RPMI8226 (cell line): ENCODE results near the gene OGFOD1.
A peak's percentile ranks its signal among the peaks of the same experiment; 100 is the strongest.

ENCODE experiments used
- DNase-seq: peaks from one replicate; pipeline ENCODE4 v3.0.0-alpha.2; 2015

OGFOD1 gene

DNA sequence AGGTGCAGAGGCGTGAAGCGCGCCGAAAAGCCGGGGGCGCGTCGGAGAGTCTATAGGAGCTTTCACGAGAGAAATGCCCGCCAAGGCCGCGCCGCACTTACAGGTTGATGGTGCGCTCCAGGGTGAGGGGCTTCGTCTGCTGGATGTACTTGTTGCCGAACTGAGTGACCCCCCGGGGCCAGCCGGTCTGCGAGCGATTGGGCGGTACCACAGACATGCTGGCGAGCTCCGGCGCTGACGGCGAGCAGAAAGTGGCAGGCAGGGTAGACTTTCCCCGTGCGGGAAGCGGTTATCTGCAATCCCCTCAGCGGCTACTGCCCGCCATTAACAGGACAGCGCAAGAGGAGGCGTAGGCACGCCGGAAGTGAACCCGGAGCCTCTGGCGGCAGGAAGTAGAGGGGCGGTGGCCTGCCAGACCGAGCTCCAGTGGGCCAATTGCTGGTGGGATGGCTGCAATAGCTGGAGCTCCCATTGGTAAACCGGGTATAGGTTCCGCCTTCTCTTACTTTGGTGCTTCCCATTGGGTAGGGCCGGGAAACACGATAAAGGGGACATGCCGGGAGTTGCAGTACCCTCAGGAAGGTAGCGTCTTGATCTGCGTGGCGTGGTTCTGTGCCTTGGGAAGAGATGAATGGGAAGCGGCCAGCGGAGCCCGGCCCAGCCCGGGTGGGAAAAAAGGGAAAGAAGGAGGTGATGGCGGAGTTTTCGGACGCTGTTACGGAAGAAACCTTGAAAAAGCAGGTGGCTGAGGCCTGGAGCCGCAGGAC lies at the start of gene OGFOD1, which contains the start of gene NUDT21:
Gene OGFOD1 (plus strand): TSS at position 569 of the 767 bp plus-strand sequence. CDS start 59 bp downstream, at position 628.
Gene NUDT21 (minus strand): TSS at position 347 of the 767 bp plus-strand sequence. CDS start 130 bp downstream, at position 217.
- peak; percentile 98 for DNase-seq

DNA sequence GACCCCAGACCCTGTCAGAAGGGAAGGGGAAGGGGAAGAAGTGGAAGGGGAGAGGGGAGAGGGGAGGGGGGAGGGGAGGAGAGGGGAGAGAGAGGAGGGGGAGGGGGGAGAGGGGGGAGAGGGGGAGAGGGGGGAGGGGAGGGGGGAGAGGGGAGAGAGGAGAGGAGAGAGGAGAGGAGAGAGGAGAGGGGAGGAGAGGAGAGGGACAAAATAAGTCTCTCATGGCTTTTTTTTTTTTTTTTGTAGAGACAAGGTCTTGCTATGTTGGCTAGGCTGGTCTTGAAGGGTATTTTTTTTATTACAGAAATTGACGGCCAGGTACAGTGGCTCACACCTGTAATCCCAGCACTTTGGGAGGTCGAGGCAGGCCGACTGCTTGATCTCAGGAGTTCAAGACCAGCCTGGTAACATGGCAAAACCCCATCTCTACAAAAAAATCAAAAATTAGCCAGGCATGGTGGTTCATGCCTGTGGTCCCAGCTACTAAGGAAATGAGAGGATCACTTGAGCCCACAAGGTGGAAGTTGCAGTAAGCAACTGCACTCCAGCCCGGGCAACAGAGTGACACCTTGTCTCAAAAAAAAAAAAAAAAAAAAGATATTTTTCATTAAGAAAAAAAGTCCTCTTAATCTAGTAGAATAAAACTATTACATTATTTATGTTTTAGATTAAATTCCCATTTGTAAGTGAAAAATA lies 45.2 kb upstream of the OGFOD1 start:
- DNase-seq: no peak

DNA sequence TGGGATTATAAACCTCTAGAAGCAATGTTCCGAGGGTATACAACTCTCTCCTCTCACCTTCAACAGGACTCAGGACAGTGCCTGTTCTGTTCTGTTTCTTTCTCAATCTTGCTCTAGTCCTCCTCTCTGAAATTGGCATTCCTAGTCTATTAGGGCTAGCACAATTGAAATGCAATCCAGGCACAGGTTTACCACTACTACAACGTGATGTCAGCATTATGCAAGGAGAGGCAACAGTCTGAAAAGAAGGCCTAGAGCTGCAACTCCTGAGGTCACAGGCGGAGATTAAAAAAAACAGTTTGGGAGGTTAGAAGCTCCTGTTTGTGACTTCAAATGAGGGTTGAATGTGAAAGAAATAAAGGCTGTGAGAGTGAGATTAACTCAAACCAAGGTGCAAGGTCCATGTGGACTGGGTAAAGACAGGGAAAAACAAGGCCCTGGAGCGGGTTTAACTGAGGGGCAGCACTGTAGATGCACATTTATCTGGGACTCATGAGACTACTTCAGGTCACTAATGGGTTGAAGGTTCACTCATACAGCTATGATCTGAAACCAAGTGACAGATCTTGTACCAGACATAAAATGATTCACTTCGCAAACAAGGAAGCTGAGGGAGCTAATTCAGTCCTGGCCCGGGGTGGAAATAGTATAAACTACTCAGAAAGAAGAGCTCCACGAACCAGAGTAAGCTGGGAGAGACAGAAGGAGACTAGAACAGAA lies 42.8 kb upstream of the OGFOD1 start:
- no peak for DNase-seq

DNA sequence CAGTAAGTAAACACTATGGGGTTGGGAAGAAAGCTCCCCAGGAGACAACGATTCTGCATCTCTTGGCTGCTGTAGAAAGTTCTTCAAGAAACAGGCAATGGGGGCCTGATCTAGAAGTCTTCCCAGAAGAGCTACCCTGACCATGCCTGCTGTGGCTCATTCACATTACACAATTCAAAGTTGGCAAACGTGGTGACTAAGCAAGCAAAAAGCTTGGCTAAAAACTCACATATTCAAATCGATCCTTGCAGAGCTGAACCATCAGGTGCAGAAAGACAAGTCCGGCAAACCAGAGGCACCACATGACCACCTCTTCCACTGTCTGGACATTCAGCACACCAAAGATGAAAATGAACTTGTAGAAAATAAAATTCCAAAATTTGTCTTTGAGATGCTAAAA lies 42.2 kb upstream of the OGFOD1 start:
- no peak for DNase-seq

DNA sequence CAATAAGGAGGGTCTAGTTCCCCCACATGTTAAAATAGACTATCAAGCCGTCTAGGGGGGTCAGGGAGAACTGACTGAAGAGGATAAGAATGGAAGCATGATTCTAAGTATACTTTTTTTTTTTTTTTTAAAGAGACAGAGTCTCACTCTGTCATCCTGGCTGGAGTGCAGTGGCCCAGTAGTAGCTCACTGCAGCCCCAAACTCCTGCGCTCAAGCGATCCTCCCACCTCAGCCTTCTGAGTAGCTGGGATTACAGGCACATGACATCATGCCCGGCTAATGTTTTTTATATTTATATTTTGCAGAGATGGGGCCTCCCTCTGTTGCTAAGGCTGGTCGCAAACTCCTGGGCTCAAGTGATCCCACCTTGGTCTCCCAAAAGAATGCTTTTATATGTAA lies 40.2 kb upstream of the OGFOD1 start:
- no peak for DNase-seq

DNA sequence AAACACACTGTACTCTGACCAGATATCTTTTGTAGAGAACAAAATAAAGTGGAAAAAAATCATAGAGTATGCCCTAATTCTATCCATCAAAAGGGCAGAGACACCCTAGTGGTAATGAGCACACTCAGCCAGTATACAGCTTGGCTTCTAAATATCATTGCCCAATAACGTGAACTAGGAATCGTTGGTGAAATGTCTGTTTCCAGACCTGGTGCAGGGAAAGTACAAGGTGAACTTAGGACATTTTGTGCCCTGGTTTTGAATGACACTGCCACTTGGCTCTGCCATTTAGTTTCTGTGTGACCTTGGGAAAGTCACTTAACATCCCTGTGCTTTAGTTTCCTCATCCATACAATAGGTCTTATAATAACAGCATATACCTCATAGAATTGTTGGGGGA lies 39.7 kb upstream of the OGFOD1 start:
- DNase-seq: no peak

DNA sequence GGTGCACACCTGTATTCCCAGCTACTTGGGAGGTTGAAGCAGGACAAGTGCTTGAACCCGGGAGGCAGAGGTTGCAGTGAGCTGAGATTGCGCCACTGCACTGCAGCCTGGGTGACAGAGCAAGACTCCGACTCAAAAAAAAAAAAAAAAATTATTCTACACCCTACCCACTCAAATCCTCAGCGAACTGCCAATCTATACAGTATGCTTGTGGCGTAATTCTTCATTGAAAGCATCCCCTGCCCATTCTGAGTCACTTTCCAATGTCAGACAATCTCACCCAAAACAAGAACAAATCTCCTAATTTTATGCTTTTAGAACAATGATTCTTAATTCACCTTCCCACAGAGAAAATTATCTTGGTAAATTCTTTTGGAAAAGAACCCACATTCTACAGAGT lies 38.0 kb upstream of the OGFOD1 start:
- no peak for DNase-seq

DNA sequence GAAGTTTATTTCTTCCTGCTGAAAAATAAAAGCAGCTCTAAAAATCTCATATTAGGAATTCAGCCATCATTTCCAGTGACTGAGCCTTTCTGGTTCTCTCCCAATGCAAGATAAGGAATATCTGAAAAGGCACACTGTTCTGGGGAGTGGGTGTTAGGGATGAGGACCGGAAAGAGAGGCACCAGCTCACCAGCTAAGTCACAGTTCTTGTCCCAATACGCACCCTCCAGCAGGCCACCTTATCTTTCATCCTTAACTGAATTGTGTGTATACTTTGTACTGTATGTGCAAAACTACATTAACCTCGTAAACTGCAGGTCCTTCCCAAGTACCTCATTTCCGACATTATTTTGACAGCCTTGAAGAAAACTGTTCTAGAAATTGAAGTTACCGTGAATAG lies 37.0 kb upstream of the OGFOD1 start:
- no peak for DNase-seq

DNA sequence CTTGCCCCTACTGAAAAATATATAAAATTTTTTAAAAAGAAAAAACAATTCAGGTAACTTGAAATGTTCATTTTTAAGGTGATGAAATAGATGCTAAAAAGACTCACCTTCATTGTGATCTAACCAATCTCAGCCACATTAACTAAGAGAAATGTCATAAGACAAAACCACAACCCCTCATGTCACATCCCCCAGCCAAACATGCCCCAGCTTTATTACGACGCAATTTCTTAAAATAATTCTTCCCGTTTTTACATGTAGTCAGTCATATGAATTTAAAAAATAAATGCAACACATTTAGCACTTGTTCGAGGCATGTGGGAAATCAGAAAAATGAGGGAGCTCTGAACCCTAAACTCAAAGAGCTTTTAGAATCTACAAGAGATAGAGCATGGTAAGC lies 35.5 kb upstream of the OGFOD1 start:
- no peak for DNase-seq

DNA sequence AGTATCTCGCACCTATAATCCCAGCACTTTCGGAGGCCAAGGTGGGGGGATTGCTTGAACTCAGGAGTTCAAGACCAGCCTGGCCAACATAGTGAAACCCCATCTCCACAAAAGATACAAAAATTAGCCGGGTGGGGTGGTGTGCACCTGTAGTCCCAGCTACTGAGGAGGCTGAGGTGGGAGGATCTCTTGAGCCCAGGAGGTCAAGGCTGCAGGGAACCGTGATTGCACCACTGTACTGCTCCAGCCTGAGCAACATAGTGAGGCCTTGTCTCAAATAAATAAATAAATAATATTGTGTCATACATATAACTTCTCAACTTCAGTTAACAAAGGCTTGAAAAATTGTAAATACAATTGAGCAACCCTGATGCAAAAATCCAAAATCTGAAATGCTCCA lies 34.2 kb upstream of the OGFOD1 start:
- DNase-seq: no peak

DNA sequence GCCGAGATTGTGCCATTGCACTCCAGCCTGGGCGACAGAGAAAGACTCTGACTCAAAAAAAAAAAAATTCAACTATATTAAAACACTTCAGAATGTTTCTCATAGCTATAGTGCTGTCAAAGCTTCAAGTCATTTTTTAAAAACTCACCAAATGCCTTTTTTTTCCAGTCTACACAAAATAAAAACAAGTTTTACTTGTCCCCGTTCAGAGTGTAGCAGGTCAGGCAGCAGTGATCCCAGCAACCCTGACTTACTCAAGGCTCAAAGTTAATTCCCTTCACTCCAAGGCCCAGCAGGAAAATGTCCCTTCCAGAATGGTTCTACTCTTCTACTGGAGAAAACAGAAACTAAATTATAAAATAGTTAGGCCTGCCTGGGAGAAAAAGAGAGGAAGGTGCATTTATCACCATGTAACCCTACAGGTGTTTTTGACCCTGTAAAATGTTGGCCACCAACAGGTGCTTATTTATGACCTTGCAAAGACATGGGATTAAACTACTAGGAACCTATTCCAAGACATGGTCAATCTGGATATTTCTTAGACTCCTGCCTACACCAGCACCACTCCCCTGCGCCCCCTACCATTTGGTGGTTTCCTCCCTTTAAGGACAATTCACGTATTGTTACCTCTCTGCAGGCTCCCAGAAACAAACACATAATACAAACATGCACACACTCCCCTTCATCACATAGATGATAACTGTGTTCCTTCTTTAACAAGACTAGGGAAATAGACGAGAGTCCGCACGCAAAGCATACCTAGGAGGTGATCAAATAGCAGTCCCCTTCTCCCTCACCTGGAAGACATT lies 31.4 kb upstream of the OGFOD1 start:
- no peak for DNase-seq

DNA sequence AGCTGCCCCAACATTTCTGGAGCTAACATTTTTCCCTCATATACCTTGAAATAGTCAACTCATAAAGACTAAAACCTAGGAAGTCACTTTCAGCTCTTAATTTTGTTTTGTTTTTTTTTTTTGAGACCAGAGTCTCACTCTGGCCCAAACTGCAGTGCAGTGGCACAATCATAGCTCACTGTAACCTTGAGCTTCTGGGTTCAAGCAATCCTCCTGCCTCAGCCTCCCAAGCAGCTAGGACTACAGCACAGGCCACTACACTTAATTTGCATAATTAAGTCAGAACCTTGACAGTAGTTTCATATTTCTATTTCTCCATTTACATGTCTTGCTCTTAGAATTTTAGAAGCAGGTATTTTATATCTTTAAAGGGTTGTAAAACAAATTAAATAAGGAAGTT lies 30.7 kb upstream of the OGFOD1 start:
- no peak for DNase-seq

DNA sequence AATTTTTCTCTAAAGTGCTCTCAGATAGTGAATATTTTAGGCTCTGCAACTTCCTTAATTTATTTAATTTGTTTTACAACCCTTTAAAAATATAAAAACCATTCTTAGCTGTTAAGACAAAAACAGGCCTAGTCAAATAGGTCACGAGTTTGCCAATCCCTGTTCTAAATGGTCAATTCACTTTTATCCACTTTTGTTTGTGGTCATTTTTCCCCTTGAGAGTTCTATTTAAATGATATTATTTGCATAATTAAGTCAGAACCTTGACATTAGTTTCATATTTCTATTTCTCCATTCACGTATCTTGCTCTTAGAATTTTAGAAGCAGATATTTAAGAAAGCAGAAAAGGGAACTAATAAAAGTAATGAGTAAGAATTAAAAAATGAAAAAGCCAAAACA lies 30.0 kb upstream of the OGFOD1 start:
- no peak for DNase-seq

DNA sequence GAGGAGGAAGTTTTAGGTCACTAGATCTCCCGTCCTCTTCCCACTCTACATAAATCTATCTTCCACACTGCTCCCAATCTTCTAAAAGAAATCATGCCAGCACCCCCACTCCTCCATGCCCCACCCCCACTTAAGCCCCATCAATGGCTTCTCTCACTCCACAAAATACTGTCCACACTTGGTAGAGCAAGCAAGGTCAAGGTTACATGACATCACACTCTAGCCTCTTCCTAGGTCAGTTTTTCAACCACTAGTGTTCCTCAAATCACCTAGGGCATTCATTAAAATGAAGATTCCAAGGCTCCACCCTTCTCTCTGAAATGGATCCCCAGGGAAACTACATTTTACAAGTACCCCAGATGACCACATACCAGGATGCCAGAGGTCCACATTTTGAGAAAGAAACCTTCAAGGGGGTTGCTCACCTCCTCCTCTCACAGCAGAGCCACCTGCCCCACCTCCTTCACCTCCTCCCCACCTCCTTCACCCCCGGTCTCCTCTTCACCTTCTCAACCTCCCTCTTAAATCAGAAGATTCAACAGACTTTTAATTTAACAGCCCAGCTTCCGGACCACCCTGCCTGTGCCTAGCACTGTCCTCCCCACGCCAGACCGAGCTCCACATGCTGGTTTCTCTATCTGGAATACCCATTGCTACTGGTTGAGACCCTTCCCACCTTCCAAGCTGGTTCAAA lies 29.2 kb upstream of the OGFOD1 start:
- no peak for DNase-seq

DNA sequence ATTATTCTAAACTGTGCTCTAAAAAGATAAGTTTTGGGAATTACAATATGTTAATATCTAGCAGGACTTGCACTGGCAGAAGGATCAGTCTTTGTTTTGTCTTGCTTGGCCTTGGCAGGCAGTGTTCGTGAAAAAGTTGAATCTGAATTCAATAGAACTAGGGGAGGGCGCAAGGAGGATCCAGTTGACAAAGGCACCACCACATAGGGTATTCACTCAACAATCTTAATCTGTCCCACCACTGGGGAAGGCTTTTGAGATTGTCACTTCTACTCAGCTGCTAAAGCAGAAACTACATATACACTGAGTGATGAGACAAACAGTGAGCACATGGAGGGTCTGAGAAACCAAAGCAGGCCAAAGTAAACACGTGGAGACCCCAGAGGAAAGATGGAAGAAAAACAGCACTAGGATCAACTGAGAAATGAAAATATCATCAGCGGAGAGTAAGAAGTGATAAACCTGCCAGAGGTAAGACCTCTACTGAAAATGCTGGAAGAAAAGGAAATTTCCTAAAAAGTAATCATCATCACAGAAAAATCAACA lies 28.4 kb upstream of the OGFOD1 start:
- DNase-seq: no peak

DNA sequence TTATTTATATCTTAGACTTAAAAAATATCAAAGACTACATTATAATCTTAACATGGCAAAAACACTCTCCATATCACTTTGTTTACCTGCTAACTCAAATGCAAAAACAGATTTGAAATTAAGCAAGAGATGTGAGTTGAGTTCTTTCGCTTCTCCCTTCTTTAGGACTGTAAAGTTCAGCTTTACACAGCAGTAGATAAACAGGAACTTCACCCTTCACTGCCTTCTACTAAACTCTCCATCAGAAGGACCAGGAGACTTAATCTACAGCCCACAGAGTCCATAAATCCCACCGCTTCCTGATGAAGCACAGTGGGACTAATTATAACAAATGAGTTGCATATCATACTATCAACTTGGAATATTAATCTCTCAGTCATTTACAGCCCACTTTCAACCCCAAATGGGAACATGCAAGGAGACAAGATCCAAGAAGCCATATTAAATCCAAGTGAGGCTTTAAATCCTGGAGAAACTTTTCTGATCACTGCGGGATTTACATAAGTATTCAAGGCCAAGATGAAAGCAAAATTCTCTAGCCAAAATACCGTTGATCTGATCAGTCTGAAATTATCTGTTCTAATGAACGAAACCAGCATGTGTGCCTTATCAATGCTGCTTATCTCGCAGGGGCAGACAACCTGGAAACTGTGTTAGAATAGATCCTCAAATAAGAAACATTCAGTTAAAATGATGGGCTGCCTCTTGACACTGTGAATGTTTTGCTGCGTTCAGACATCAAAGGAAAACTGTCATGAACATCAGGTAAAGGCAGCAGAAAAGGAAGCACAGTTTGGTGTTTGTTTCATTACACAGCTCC lies 27.6 kb upstream of the OGFOD1 start:
- DNase-seq: peak; percentile 14

DNA sequence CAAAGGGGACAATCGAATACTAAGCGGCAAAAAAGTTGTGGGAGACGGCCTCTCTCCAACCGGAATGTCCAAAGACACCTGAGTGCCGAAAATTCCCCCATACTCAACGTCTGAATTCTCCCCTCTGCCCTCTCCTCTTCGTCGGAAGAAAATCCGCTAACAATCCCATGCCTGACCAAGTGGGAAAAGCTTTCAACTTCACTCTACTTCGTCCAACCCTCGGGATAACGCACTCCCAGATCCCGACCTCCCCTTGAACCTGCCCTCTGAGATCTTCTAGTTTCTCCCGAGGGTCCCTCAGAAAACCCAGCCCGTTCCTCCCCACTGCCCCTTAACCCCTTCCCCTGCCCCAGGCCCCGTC lies 27.0 kb upstream of the OGFOD1 start:
- no peak for DNase-seq

DNA sequence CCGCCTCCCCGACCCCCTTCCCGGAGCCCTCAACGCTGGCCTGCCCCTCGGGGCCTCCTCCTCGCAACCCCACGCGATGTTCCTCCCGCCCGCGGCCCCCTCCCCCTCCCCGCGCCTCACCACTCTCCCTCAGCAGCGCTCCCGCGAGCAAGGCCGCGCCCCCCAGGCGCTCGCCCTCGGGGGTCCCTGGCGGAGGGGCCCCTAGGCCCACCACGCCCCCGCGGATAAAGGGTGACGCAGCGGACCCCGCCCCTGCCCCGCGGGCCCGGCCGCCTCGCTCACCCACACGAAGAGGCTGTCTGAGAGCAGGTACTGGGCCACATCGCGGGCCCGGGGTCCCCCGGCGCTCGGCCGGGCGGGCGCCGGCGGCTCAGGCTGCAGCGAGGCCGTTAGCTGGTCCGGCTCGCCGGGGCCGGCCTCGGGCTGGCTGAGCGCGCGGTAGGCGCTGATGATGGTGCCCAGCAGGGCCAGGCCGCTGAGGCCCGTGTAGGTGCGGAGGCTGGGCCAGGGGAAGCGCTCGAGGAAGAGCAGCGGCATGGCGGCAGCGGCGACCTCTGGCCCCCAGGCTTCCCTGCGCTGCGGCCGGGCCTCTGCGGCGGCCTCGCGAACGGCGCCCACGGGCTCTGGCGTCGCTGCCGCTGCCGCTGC lies 26.4 kb upstream of the OGFOD1 start:
- peak; percentile 15 for DNase-seq

DNA sequence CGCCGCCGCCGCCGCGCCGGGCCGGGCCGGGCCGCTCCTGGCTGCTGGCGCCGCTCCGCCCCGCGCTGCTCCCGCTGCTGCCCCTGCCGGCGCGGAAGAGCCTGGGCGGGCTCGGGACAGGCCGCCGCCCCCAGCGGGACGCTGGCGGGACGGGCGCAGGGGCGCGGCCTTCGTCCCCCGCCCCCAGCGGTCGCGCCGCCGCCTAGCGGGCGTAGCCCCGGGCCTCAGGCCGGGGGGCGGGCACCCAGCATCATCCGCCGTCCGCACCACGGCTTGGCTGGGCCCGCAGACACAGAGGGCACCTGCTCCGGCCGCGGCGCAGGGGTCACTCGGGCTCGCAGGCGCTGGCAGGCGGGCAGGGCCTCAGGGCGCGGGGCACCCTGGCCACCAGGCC lies 25.9 kb upstream of the OGFOD1 start, which contains the start of gene AMFR:
Gene AMFR (minus strand): TSS at position 107 of the 394 bp plus-strand sequence. CDS start 218 bp downstream, outside the sequence.
- peak; percentile 93 for DNase-seq

DNA sequence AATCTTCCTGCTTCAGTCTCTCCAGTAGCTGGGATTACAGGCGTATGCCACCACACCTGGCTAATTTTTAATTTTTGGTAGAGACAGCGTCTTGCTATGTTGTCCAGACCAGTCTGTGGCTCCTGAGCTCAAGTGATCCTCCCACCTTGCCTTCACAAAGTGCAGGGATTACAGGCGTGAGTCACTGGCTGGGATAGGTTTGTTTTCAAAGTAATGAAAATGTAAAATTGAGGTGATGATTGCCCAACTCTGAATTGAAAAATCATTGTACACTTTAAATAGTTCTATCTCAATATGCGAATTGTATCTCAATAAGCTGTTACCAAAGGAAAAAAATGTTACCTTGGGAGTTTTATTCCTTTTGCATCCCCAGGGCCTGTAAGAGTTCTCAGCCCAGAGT lies 24.8 kb upstream of the OGFOD1 start:
- no peak for DNase-seq
